Peyer's patch (tissue), 4 donors: ENCODE measurements around the gene VIM. TPM values are rescaled to one million over a fixed set of nuclear protein-coding genes. Genes with fewer than 3 reads are reported as not detected.

Experiments
- DNase-seq, 3 donors: peaks; one replicate each; pipeline ENCODE4 v3.0.0-alpha.2; 2017 to 2019
- H3K27ac ChIP-seq, 4 donors: fragments of 200-600 bp; sonication (generic); one replicate each; pipeline ENCODE4 v1.5.1; 2016 to 2019
- H3K27me3 ChIP-seq, 2 donors: fragments of 200-600 bp; sonication (generic); one replicate each; pipeline ENCODE4 v1.5.1; 2019
- H3K36me3 ChIP-seq, 3 donors: fragments of 200-600 bp; sonication (generic); one replicate each; pipeline ENCODE4 v1.5.1; 2016 to 2019
- H3K4me1 ChIP-seq, 4 donors: fragments of 200-600 bp; sonication (generic); one replicate each; pipeline ENCODE4 v1.5.1; 2016 to 2019
- H3K4me3 ChIP-seq, 4 donors: fragments of 200-600 bp; sonication (generic); 1 replicate in 3 of 4; 2 replicates in 1 of 4; pipeline ENCODE4 v1.5.1; 2016 to 2019; ENCODE audit warnings: mild to moderate bottlenecking in 1 of 4
- H3K9me3 ChIP-seq, 4 donors: fragments of 200-600 bp; sonication (generic); one replicate each; pipeline ENCODE4 v1.5.1; 2016 to 2019; ENCODE audit warnings: mild to moderate bottlenecking in 1 of 4
- POLR2A ChIP-seq, 2 donors: fragments of 450-650 bp; IDR thresholded peaks; one replicate each; pipeline ENCODE4 v1.5.1; 2017; ENCODE audit warnings: antibody characterized with exemption in 2 of 2, mild to moderate bottlenecking in 2 of 2, moderate library complexity in 2 of 2
- total RNA-seq, 4 donors: library from RNA; depleted of rRNA; stranded (reverse); fragments of >200 nt; gene quantifications; one replicate each; pipeline ENCODE4 v1.1.0, GENCODE V29; 2016
- TF ChIP-seq, protein P1 (sequence below), 6 experiments: fragments of 450-650 bp in 4 of 6; fragments of 200-600 bp in 2 of 6; sonication (generic) in 1 of 6; IDR thresholded peaks; one replicate each; pipeline ENCODE4 v1.5.1; 2017 to 2019; ENCODE audit warnings: antibody characterized with exemption in 6 of 6, mild to moderate bottlenecking in 3 of 6, moderate library complexity in 1 of 6

Gene VIM
- total RNA-seq, 4 donors from 2014 or later: 139 to 914 (median 434) TPM

DNA sequence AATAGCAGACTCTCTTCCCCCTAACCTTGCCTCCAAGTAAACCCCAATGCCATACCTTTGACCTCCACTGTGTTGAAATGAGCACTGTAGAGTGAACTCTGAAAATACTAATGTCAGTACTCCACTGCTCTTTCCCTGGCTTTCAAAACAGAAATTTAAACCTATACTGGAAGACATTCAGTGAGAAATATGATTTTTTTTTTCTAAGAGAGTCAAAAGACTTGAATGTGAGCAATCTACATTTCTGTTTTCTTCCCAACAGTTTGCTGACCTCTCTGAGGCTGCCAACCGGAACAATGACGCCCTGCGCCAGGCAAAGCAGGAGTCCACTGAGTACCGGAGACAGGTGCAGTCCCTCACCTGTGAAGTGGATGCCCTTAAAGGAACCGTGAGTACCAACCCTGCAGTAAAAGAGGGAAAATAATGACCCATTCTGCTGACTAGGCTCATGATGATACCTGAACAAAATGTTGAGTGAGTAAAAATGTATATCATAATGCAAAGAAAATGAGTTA lies 6.4 kb downstream of the VIM start:
- TF ChIP-seq, protein P1, sequence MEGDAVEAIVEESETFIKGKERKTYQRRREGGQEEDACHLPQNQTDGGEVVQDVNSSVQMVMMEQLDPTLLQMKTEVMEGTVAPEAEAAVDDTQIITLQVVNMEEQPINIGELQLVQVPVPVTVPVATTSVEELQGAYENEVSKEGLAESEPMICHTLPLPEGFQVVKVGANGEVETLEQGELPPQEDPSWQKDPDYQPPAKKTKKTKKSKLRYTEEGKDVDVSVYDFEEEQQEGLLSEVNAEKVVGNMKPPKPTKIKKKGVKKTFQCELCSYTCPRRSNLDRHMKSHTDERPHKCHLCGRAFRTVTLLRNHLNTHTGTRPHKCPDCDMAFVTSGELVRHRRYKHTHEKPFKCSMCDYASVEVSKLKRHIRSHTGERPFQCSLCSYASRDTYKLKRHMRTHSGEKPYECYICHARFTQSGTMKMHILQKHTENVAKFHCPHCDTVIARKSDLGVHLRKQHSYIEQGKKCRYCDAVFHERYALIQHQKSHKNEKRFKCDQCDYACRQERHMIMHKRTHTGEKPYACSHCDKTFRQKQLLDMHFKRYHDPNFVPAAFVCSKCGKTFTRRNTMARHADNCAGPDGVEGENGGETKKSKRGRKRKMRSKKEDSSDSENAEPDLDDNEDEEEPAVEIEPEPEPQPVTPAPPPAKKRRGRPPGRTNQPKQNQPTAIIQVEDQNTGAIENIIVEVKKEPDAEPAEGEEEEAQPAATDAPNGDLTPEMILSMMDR (IDR thresholded peaks at IDR 0.05): no peak
- no peak for TF ChIP-seq POLR2A (IDR thresholded peaks at IDR 0.05)
- Histone ChIP-seq H3K27me3 (no peaks in the 10 kb centered on the region), H3K4me1 (peaks cover 0 to 31% (median 6%) of the 10 kb centered on the region in 4 donors), H3K4me3 (peak overlapping the region in 1 of 4 donors; percentile 2), H3K27ac (peak overlapping the region in 2 of 4 donors; percentile 25 to 39), H3K36me3 (peaks cover 0 to 46% (median 4%) of the 10 kb centered on the region in 3 donors), H3K9me3 (no peaks in the 10 kb centered on the region)
- no peak for DNase-seq

GRCh38 chr10:17235136-17235535 lies 7.1 kb downstream of the VIM start:
- Histone ChIP-seq H3K4me1 (peaks cover 0 to 26% (median 6%) of the 10 kb centered on the region in 4 donors), H3K27me3 (no peaks in the 10 kb centered on the region), H3K9me3 (no peaks in the 10 kb centered on the region), H3K4me3 (no peak overlapping the region), H3K27ac (peak overlapping the region in 2 of 4 donors; percentile 1 to 7), H3K36me3 (peaks cover 0 to 46% (median 4%) of the 10 kb centered on the region in 3 donors)
- no peak for TF ChIP-seq POLR2A (IDR thresholded peaks at IDR 0.05)
- TF ChIP-seq, protein P1 (IDR thresholded peaks at IDR 0.05): no peak
- DNase-seq: no peak

DNA sequence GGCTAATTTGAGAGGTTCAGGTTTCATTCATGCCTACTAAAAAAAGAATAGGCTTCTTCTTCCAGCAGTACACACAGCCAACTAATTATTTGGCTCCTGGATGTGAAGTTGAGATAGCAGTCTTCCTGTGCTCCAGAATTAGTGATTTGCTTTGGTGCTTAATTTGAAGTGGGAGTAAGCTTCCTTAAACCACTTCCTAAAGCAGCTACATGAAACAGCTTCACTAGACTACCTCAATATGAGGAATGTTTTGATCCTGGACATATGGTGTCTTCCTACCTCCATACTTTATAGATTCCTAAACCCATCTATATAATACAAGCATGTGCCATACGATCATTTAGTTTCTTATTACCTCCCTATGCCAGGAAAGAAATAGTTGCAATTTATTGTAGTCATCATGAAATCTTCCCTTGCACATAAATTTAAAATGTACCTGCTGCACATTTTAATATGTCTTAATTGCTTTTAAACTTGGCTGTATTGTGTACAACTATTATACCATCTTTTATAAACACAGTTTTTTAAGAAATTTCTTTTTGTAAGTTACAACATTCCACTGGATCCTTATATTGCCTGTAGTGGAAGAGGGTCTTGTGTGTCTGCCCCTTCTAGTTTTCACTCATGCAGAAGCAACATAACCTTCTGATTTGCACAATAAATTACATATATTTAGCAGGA lies 8.6 kb downstream of the VIM start:
- no peak for DNase-seq
- no peak for TF ChIP-seq POLR2A (IDR thresholded peaks at IDR 0.05)
- TF ChIP-seq, protein P1 (IDR thresholded peaks at IDR 0.05): no peak
- H3K9me3 ChIP-seq: no peaks in the 10 kb centered on the region
- peaks cover 0 to 46% (median 4%) of the 10 kb centered on the region in 3 donors for H3K36me3 ChIP-seq
- no peak overlapping the region for H3K27ac ChIP-seq
- H3K27me3 ChIP-seq: no peaks in the 10 kb centered on the region
- no peak overlapping the region for H3K4me3 ChIP-seq
- H3K4me1 ChIP-seq: peaks cover 0 to 26% (median 1%) of the 10 kb centered on the region in 4 donors

DNA sequence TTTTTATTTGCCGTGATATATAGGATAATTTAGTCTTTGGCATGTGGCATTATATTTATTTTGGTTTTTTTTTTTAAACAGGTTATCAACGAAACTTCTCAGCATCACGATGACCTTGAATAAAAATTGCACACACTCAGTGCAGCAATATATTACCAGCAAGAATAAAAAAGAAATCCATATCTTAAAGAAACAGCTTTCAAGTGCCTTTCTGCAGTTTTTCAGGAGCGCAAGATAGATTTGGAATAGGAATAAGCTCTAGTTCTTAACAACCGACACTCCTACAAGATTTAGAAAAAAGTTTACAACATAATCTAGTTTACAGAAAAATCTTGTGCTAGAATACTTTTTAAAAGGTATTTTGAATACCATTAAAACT lies 9.1 kb downstream of the VIM start:
- peaks cover 0 to 46% (median 4%) of the 10 kb centered on the region in 3 donors for H3K36me3 ChIP-seq
- TF ChIP-seq POLR2A (IDR thresholded peaks at IDR 0.05): no peak
- TF ChIP-seq, protein P1 (IDR thresholded peaks at IDR 0.05): no peak

GRCh38 chr10:17237915-17238444 lies 9.9 kb downstream of the VIM start:
- Histone ChIP-seq H3K9me3 (no peaks in the 10 kb centered on the region), H3K27ac (no peak overlapping the region), H3K36me3 (peaks cover 0 to 39% (median 4%) of the 10 kb centered on the region in 3 donors), H3K4me3 (no peak overlapping the region), H3K4me1 (peaks cover 0 to 19% (median 0%) of the 10 kb centered on the region in 4 donors), H3K27me3 (no peaks in the 10 kb centered on the region)
- no peak for DNase-seq
- TF ChIP-seq, protein P1 (IDR thresholded peaks at IDR 0.05): no peak
- no peak for TF ChIP-seq POLR2A (IDR thresholded peaks at IDR 0.05)

More for the DNA sequence above, 9.1 kb downstream of the VIM start:
- Histone ChIP-seq H3K9me3 (no peaks in the 10 kb centered on the region), H3K4me1 (peaks cover 0 to 26% (median 0%) of the 10 kb centered on the region in 4 donors), H3K27ac (no peak overlapping the region), H3K27me3 (no peaks in the 10 kb centered on the region), H3K4me3 (no peak overlapping the region)
- DNase-seq: no peak
